ENCODE results near the gene ANXA3. TPM values are rescaled to one million over a fixed set of nuclear protein-coding genes. Genes with fewer than 3 reads are reported as not detected.
A peak's percentile ranks its signal among the peaks of the same experiment; 100 is the strongest.

Gene ANXA3
- total RNA-seq, 1 experiment from 2014 or later, result 263 TPM

- peaks cover 23% of the 10 kb centered on the region for H3F3A ChIP-seq (ENCODE audit: low read length, unreplicated experiment)
- TF ChIP-seq EZH2 (IDR thresholded peaks at IDR 0.05; ENCODE audit: low read length, unreplicated experiment) (no peak), EZH2phosphoT487 (IDR thresholded peaks at IDR 0.05; ENCODE audit: borderline replicate concordance, low read length) (no peak)
- TF ChIP-seq, protein P1, sequence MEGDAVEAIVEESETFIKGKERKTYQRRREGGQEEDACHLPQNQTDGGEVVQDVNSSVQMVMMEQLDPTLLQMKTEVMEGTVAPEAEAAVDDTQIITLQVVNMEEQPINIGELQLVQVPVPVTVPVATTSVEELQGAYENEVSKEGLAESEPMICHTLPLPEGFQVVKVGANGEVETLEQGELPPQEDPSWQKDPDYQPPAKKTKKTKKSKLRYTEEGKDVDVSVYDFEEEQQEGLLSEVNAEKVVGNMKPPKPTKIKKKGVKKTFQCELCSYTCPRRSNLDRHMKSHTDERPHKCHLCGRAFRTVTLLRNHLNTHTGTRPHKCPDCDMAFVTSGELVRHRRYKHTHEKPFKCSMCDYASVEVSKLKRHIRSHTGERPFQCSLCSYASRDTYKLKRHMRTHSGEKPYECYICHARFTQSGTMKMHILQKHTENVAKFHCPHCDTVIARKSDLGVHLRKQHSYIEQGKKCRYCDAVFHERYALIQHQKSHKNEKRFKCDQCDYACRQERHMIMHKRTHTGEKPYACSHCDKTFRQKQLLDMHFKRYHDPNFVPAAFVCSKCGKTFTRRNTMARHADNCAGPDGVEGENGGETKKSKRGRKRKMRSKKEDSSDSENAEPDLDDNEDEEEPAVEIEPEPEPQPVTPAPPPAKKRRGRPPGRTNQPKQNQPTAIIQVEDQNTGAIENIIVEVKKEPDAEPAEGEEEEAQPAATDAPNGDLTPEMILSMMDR (conservative IDR thresholded peaks at IDR 0.05; ENCODE audit: low read depth, low read length), result no peak
- no peaks in the 10 kb centered on the region for H3K9me3 ChIP-seq (ENCODE audit: low read length)
- CTCF ChIA-PET, result interaction anchor here (0.7 kb wide), 1 partner anchor 128 kb away, joined by 6 read pairs; the partner anchor contains the start of gene BMP2K
- H2AFZ ChIP-seq (ENCODE audit: low read length), result no peak overlapping the region
- H3K4me3 ChIP-seq (ENCODE audit: low read length), result no peak overlapping the region
- ATAC-seq, result no peak
- peaks cover 71% of the 10 kb centered on the region for H3K4me1 ChIP-seq (ENCODE audit: insufficient read depth, low read length)
- no peaks in the 10 kb centered on the region for H4K20me1 ChIP-seq (ENCODE audit: low read length)
- no peak overlapping the region for H3K9ac ChIP-seq (ENCODE audit: low read length)
- intact Hi-C loops (cut with micrococcal nuclease), result loop anchor here (5.0 kb wide), 1 partner anchor 128 kb away; the partner anchor contains the start of gene BMP2K
- no peaks in the 10 kb centered on the region for H3K9me2 ChIP-seq (replicated peaks; ENCODE audit: low read length)
- no TSS peak for BruUV-seq (replicated peaks)
- H3K4me2 ChIP-seq (ENCODE audit: low read length), result no peak overlapping the region
- no peaks in the 10 kb centered on the region for H3K79me2 ChIP-seq (ENCODE audit: low read length)
- POLR2A ChIA-PET (ENCODE audit: unreplicated experiment), result no interaction called here
- no peak for DNase-seq
- H3K27ac ChIP-seq (ENCODE audit: low read length), result no peak overlapping the region
- H3K36me3 ChIP-seq (ENCODE audit: low read depth, low read length), result no peaks in the 10 kb centered on the region; the same call in 1 of the 2 replicates
- H3K27me3 ChIP-seq (ENCODE audit: low read length), result no peaks in the 10 kb centered on the region
Measured at GRCh38 chr4:78648640-78649363, 97.2 kb downstream of the ANXA3 start.

DNA sequence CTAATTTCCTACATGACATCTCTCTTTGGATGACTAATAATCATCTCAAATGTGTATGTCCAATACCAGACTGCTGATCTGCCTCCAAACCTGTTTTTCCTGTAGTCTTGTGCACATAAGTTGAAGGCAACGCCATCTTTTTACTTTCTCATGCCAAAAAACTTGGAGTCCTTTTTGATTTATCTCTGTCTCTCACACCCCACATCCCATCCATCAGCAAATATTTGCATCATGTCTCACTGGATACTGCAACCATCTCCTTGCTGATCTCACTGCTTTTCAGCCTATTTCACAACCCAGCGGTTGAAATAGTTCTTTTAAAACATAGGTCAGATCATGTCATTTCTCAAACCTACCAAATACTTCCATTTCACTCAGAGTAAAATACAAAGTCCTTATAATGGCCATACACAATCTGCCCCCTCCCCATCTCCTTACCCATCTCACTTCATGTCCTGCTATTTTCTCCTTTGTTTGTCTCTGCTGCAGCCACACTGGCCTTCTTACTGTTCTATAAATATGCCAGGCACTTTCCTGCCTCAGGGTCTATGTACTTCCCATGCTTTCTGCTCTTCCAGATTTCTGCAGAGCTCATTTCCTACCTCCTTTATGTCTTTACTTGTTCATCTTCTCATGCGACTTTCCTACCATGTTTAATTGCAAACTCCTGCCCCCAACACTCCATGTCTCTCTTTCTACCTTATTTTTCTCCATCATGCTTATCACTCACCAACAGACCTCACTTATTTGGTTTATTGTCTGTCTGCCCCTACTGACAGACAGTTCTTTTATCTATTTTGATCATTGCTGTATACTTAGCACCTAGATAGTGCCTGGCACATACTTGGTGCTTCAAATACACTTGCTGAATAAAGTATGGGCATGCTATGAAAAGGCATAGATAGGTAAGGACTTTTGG, 98.8 kb downstream of the ANXA3 start:
- no peaks in the 10 kb centered on the region for H4K20me1 ChIP-seq (ENCODE audit: low read length)
- ChIA-PET POLR2A (ENCODE audit: unreplicated experiment) (no interaction called here), CTCF (no interaction called here)
- peaks cover 58% of the 10 kb centered on the region for H3K4me1 ChIP-seq (ENCODE audit: insufficient read depth, low read length)
- ATAC-seq (no peak), DNase-seq (peak; percentile 89)
- TF ChIP-seq EZH2phosphoT487 (IDR thresholded peaks at IDR 0.05; ENCODE audit: borderline replicate concordance, low read length) (no peak), EZH2 (IDR thresholded peaks at IDR 0.05; ENCODE audit: low read length, unreplicated experiment) (no peak)
- TF ChIP-seq, protein P1 (conservative IDR thresholded peaks at IDR 0.05; ENCODE audit: low read depth, low read length), result no peak
- intact Hi-C loops (cut with micrococcal nuclease), result no loop called here
- H3K36me3 ChIP-seq (ENCODE audit: low read depth, low read length), result no peaks in the 10 kb centered on the region
- peaks cover 19% of the 10 kb centered on the region for H3F3A ChIP-seq (ENCODE audit: low read length, unreplicated experiment)
- peak overlapping the region; percentile 23; the same call in 1 of the 2 replicates for H3K4me3 ChIP-seq (ENCODE audit: low read length)
- no peaks in the 10 kb centered on the region for H3K27me3 ChIP-seq (ENCODE audit: low read length)
- H3K9me2 ChIP-seq (replicated peaks; ENCODE audit: low read length), result no peaks in the 10 kb centered on the region
- peak overlapping the region; percentile 43 for H3K4me2 ChIP-seq (ENCODE audit: low read length)
- no peak overlapping the region for H3K9ac ChIP-seq (ENCODE audit: low read length)
- no peaks in the 10 kb centered on the region for H3K79me2 ChIP-seq (ENCODE audit: low read length)
- H3K9me3 ChIP-seq (ENCODE audit: low read length), result no peaks in the 10 kb centered on the region
- peak overlapping the region; percentile 64 for H3K27ac ChIP-seq (ENCODE audit: low read length)
- peak overlapping the region; percentile 5; the same call in 1 of the 2 replicates for H2AFZ ChIP-seq (ENCODE audit: low read length)
- no TSS peak for BruUV-seq (replicated peaks)
